Pancreas (tissue), 10 donors: ENCODE results near the gene TK1. TPM values are rescaled to one million over a fixed set of nuclear protein-coding genes. Genes with fewer than 3 reads are reported as not detected.

ENCODE experiments used
- ATAC-seq, 4 donors: fragments of 200-7000 bp; cut with Tn5 transposase; one replicate each; pipeline versions ENCODE4 v1.8.0 to v1.9.1; 2020; ENCODE audit warnings: mild to moderate bottlenecking in 4 of 4, moderate library complexity in 4 of 4
- DNase-seq, 6 donors: peaks; one replicate each; pipeline ENCODE4 v3.0.0-alpha.2; 2020
- FAIRE-seq: peaks from 2 replicates; lab custom pipeline; 2012; peaks lifted over from hg19 to GRCh38; lab: Jason Lieb, UNC
- H3K27ac ChIP-seq, 4 donors: fragments of 200-600 bp; sonication (generic); 1 replicate in 3 of 4; 2 replicates in 1 of 4; pipeline versions ENCODE4 v1.5.0 to v1.8.0; 2020
- H3K27me3 ChIP-seq, 4 donors: fragments of 200-600 bp; one replicate each; pipeline ENCODE4 v1.8.0; 2021
- H3K36me3 ChIP-seq, 3 donors: fragments of 200-600 bp; sonication (generic) in 1 of 3; one replicate each; pipeline versions ENCODE4 v1.5.0 to v1.8.0; 2020 to 2021
- H3K4me1 ChIP-seq, 3 donors: fragments of 200-600 bp; one replicate each; pipeline ENCODE4 v1.8.0; 2021
- H3K4me3 ChIP-seq, 4 donors: fragments of 200-600 bp; sonication (generic) in 2 of 4; one replicate each; pipeline versions ENCODE4 v1.5.0 to v1.8.0; 2020 to 2021
- H3K9me3 ChIP-seq, 4 donors: fragments of 200-600 bp; one replicate each; pipeline ENCODE4 v1.8.0; 2021
- WGBS, 2 donors: extraction: QIAGEN DNeasy Blood & Tissue Kit; methylation state at CpG; one replicate each; pipeline ENCODE4 v1.1.7; 2013; 5-methylcytosine and 5-hydroxymethylcytosine counted together
- intact Hi-C, 3 donors: fragments of 100-400 bp; cut with DNase I; formaldehyde crosslinking; loops; one replicate each; pipeline versions ENCODE4 v1.11.1 to v1.14.2; 2022
- polyA plus RNA-seq, 2 donors: library from polyadenylated mRNA; stranded (reverse); fragments of 200-250 nt; gene quantifications; one replicate each; pipeline ENCODE4 v1.2.3, GENCODE V29; 2013
- total RNA-seq, 6 donors: library from RNA; stranded (reverse); fragmentation: NEBNext Ultra II Directional in 4 of 6; extraction: Animal tissue kit (Norgen Biotek cat#: 25700) in 4 of 6; gene quantifications; one replicate each; pipeline versions ENCODE4 v1.2.1 to v1.2.4, GENCODE V29; 2021 to 2023
- TF ChIP-seq, protein P1 (sequence below), 4 donors: fragments of 200-600 bp; sonication (generic) in 3 of 4; IDR thresholded peaks; one replicate each; pipeline versions ENCODE4 v1.5.0 to v1.8.0; 2021; ENCODE audit warnings: antibody characterized with exemption in 4 of 4
- donor health status: healthy with polysubstance abuse.
- donor health status: DM: no; HTN: no; CAD: no; lungs with moderate emphysema.
- donor health status: DM: no; HTN: no; CAD: no.
- donor health status: control.
- donor health status: control.
- donor health status: Bipolar disorder and iron deficiency.
- donor health status: DM: yes; HTN: yes; CAD: no.
- donor health status: DM: no; HTN: no; CAD: no.
- donor health status: DM: no; HTN: no; CAD: no.
- donor health status: DM: yes; HTN: yes; CAD: no.

Gene TK1
- total and polyA plus RNA-seq, 8 donors: 1.2 to 4.2 (median 2.6) TPM

DNA sequence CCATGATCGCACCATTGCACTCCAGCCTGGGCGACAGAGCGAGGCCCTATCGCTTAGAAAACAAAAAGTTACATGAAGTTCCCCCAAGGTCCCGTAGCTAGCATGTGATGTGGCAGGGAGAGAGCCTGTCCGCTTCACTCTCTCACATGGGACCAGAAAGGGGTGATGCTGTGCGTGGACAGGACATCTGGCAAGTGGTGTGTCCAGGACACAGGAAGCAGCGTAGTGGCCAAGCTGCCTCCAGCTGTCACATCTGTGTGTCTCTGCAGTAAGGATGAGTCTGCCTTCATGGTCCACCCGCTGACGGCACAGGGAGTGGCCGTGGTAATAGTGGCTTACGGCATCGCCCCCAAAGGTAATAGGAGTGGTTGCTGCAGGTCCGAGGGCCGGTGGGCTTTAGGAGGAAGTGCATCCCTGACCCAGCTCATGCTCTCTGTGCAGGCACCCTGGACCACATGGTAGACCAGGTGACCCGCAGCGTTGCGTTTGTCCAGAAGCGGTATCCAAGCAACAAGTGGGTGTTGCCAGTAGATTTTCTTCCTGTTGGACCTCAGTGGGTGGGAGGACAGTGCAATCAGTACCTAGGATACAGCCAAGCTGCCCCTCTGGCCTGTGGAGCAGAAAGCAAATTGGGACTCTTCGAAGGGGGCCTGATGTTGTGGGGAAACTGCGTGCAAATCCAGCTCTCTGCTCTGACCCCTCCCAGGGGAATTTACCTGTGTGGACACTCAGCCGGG, 17.7 kb upstream of the TK1 start:
- Histone ChIP-seq H3K27ac (no peak overlapping the region), H3K27me3 (no peaks in the 10 kb centered on the region), H3K4me3 (no peak overlapping the region), H3K9me3 (no peaks in the 10 kb centered on the region), H3K36me3 (peaks cover 0 to 10% (median 0%) of the 10 kb centered on the region in 3 donors), H3K4me1 (peaks cover 0 to 6% (median 1%) of the 10 kb centered on the region in 3 donors)
- no peak for DNase-seq
- TF ChIP-seq, protein P1, sequence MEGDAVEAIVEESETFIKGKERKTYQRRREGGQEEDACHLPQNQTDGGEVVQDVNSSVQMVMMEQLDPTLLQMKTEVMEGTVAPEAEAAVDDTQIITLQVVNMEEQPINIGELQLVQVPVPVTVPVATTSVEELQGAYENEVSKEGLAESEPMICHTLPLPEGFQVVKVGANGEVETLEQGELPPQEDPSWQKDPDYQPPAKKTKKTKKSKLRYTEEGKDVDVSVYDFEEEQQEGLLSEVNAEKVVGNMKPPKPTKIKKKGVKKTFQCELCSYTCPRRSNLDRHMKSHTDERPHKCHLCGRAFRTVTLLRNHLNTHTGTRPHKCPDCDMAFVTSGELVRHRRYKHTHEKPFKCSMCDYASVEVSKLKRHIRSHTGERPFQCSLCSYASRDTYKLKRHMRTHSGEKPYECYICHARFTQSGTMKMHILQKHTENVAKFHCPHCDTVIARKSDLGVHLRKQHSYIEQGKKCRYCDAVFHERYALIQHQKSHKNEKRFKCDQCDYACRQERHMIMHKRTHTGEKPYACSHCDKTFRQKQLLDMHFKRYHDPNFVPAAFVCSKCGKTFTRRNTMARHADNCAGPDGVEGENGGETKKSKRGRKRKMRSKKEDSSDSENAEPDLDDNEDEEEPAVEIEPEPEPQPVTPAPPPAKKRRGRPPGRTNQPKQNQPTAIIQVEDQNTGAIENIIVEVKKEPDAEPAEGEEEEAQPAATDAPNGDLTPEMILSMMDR (IDR thresholded peaks at IDR 0.05): no peak
- intact Hi-C loops: no loop called here
- peak in 1 of 4 donors; percentile 43 for ATAC-seq
- no peak for FAIRE-seq
- 89 to 90% methylated on average over 22 of the region's 22 CpGs for WGBS, 2 donors

DNA sequence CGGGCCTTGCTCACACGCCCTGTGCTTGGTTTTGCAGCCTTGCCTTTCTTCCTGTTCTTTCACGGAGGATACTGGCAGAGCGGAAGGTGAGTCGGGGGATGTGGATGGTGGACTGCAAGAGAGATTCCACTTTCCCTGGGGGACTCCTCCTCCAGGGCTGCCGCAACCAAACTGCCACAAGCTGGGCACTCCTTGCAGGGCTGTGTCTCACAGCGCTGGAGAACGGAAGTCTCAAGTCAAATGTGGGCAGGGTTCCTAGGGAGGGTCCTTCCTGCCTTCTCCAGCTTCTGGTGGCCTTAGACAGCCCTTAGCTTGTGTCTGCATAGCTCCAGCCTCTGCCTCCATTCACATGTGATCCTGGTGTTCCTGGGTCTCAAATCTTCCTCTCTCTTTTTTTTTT, 15.8 kb upstream of the TK1 start:
- H3K9me3 ChIP-seq: no peaks in the 10 kb centered on the region
- ATAC-seq (no peak), FAIRE-seq (no peak)

DNA sequence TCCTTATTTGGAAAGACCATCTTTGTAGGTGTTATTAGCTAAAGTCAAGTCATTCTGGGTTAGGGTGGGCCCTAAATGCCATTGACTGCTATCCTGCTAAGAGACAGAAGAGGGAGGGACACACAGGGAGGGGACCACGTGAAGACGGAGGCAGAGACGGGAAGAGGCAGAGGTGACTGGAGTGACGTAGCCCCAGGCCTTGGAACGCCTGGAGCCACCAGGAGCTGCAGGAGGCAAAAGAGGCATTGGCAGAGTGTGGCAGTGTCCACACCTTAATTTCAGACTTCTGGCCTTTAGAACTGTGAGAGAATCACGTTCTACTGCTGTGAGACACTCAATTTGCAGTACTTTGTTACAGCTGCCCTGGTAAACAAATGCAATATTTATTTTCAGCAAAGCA, 13.6 kb upstream of the TK1 start:
- TF ChIP-seq, protein P1 (IDR thresholded peaks at IDR 0.05): no peak
- 86 to 90% methylated on average over 6 of the region's 6 CpGs for WGBS, 2 donors
- intact Hi-C loops: no loop called here
- H3K36me3 ChIP-seq: peaks cover 0 to 10% (median 2%) of the 10 kb centered on the region in 3 donors
- H3K4me1 ChIP-seq: peaks cover 9 to 28% (median 15%) of the 10 kb centered on the region in 3 donors
- no peak overlapping the region for H3K27ac ChIP-seq
- peak in 1 of 6 donors; percentile 14 for DNase-seq
- no peak for ATAC-seq
- FAIRE-seq: no peak
- H3K27me3 ChIP-seq: no peaks in the 10 kb centered on the region
- H3K4me3 ChIP-seq: no peak overlapping the region
- H3K9me3 ChIP-seq: no peaks in the 10 kb centered on the region

More for the DNA sequence above, 15.8 kb upstream of the TK1 start:
- Histone ChIP-seq H3K4me3 (no peak overlapping the region), H3K27ac (no peak overlapping the region), H3K36me3 (peaks cover 0 to 10% (median 0%) of the 10 kb centered on the region in 3 donors), H3K4me1 (peaks cover 9 to 17% (median 15%) of the 10 kb centered on the region in 3 donors), H3K27me3 (no peaks in the 10 kb centered on the region)
- intact Hi-C loops: no loop called here
- TF ChIP-seq, protein P1 (IDR thresholded peaks at IDR 0.05): no peak
- WGBS, 2 donors: 91 to 97% methylated on average over 8 of the region's 8 CpGs
- DNase-seq: no peak

DNA sequence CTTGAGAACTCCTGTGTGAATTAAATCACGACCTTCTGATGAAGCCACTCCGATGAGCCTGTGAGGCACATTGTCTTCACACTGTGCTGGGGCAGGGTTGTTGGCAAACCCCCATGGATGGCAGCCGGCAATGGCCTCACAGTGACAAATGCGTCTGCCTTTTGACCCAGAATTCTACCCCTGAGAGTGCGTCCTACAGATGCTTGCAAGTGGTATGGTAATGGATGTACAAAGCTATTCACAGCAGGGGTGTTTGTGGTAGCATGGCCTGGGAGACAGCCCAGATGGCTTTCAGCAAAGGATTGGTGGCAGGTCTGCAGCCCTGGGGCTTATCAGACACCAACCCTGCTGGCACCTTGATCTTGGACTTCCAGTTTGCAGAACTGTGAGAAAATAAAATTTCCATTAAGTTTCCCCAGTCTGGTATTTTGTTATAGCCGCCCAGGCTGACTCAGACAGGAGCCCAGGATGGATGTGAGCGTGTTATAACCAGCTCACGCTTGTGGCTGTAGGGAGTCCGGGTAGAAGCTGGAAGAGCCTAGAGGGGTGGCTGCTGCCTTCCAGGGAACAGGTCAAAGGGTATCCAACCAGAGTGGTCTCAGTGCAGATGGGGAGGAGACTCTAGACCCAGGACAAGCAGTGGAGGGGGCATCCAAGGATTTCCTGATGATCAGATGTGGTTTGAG, 10.4 kb upstream of the TK1 start:
- intact Hi-C loops: no loop called here
- Histone ChIP-seq H3K9me3 (no peaks in the 10 kb centered on the region), H3K4me1 (peaks cover 9 to 28% (median 15%) of the 10 kb centered on the region in 3 donors), H3K36me3 (peaks cover 0 to 2% (median 0%) of the 10 kb centered on the region in 3 donors), H3K27me3 (no peaks in the 10 kb centered on the region), H3K4me3 (no peak overlapping the region), H3K27ac (peak overlapping the region in 2 of 4 donors; percentile 87 to 93)
- peak in 4 of 6 donors; percentile 43 to 62 (median 53) for DNase-seq
- FAIRE-seq: no peak
- peak; percentile 32 to 71 (median 46) for ATAC-seq
- TF ChIP-seq, protein P1 (IDR thresholded peaks at IDR 0.05): no peak
- WGBS, 2 donors: 53 to 63% methylated on average over 9 of the region's 9 CpGs
